ENCODE measurements around the gene MAN1C1. TPM values are rescaled to one million over a fixed set of nuclear protein-coding genes. Genes with fewer than 3 reads are reported as not detected.

Gene MAN1C1
- total RNA-seq, 1 experiment from 2014 or later, result 9.3 TPM

DNA sequence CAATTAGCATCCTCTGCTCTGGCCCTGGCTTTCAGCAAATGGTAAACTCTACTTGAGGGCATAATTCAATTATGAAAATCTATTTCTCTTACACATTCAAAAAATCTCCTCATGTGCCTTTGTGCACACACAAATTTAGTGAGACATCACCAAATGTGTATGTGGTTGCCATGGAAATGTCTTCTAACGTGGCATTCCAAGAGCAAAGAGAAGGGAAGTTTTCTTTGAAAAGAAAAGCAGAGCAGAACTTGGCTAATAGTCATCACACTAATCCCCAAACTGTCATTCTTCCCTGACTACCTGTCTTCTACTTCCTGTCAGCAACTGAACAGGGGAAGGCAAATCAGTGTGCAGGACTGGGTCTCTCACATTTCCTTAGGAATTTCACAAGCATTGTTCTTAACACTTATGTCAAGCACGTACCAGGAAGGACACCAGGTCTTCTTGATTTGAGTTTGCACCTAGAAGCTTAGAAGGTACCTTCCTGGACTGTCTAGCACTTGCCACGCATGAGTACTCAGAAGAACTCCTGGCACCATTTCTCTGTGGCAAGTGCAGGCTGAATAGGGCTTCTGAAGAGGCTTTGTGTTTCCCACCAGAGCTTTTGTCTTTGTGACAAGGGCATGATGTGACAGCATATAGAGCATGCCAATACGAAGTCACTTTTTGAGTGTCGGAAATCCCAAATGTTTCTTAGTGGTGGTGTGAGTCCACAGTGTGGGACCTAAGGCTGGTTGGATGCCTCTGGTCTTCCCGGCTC, 32.3 kb downstream of the MAN1C1 start:
- H3K4me1 Mint-ChIP-seq, result peaks cover 0 to 7% of the 10 kb centered on the region in 2 experiments; a peak in 2 of 4 replicates
- Histone ChIP-seq H3K79me2 (ENCODE audit: insufficient read depth, low read length) (no peaks in the 10 kb centered on the region), H3K18ac (ENCODE audit: insufficient read length, low read depth, low read length) (no peak overlapping the region), H4K20me1 (ENCODE audit: control insufficient read depth, insufficient read depth, insufficient read length) (no peaks in the 10 kb centered on the region), H4K91ac (ENCODE audit: insufficient read length, low read depth, low read length) (no peak overlapping the region), H2BK20ac (ENCODE audit: low read depth, low read length, poor library complexity, severe bottlenecking) (no peak overlapping the region), H3K79me1 (ENCODE audit: insufficient read depth, low read depth, low read length, poor library complexity, severe bottlenecking) (no peaks in the 10 kb centered on the region), H3K9me3 (ENCODE audit: control insufficient read depth, low read depth, low read length) (no peaks in the 10 kb centered on the region), H3K23me2 (ENCODE audit: insufficient read length, low read depth, low read length, poor library complexity, severe bottlenecking) (no peaks in the 10 kb centered on the region), H3K27me3 (ENCODE audit: insufficient read depth, low read length) (no peaks in the 10 kb centered on the region), H2AFZ (ENCODE audit: low read length) (no peak overlapping the region), H3K56ac (ENCODE audit: insufficient read length, low read depth, low read length) (no peak overlapping the region), H3K14ac (ENCODE audit: insufficient read depth, low read length) (no peak overlapping the region), H3K4me2 (ENCODE audit: insufficient read depth, insufficient read length, low read length) (no peak overlapping the region), H2BK5ac (ENCODE audit: insufficient read length, low read length) (no peak overlapping the region), H2BK12ac (ENCODE audit: insufficient read length, low read depth, low read length) (no peak overlapping the region), H2AK5ac (ENCODE audit: insufficient read length, low read length) (no peak overlapping the region), H3K27ac (ENCODE audit: insufficient read length, low read depth, low read length) (no peak overlapping the region), H3K9ac (ENCODE audit: extremely low read depth, insufficient read length, low read length) (no peak overlapping the region), H3T11ph (ENCODE audit: low read length) (no peak overlapping the region), H2BK120ac (ENCODE audit: low read depth, low read length, poor library complexity, severe bottlenecking) (no peak overlapping the region), H3K23ac (ENCODE audit: insufficient read length, low read depth, low read length) (no peak overlapping the region), H3K4ac (ENCODE audit: low read depth, low read length) (no peak overlapping the region), H4K5ac (ENCODE audit: insufficient read length, low read depth, low read length) (no peak overlapping the region), H3K4me1 (ENCODE audit: insufficient read depth, low read length) (no peaks in the 10 kb centered on the region), H2BK15ac (ENCODE audit: low read depth, low read length) (no peak overlapping the region), H4K8ac (replicated peaks; ENCODE audit: insufficient read length, low read depth, low read length) (no peak overlapping the region)
- no peaks in the 10 kb centered on the region for H3K27me3 Mint-ChIP-seq (ENCODE audit: low read depth)
- no peaks in the 10 kb centered on the region for H3K9me3 Mint-ChIP-seq
- DNase-seq, result no peak
- no CpG with 5 or more reads among the region's 6 CpGs for WGBS (ENCODE audit: extremely low coverage, insufficient read length, low lambda C conversion rate)
- TF ChIP-seq, protein P1, sequence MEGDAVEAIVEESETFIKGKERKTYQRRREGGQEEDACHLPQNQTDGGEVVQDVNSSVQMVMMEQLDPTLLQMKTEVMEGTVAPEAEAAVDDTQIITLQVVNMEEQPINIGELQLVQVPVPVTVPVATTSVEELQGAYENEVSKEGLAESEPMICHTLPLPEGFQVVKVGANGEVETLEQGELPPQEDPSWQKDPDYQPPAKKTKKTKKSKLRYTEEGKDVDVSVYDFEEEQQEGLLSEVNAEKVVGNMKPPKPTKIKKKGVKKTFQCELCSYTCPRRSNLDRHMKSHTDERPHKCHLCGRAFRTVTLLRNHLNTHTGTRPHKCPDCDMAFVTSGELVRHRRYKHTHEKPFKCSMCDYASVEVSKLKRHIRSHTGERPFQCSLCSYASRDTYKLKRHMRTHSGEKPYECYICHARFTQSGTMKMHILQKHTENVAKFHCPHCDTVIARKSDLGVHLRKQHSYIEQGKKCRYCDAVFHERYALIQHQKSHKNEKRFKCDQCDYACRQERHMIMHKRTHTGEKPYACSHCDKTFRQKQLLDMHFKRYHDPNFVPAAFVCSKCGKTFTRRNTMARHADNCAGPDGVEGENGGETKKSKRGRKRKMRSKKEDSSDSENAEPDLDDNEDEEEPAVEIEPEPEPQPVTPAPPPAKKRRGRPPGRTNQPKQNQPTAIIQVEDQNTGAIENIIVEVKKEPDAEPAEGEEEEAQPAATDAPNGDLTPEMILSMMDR (conservative IDR thresholded peaks at IDR 0.05), result no peak
- H3K4me3 Mint-ChIP-seq, result no peak overlapping the region
- H3K27ac Mint-ChIP-seq, result 0 out of 7 replicates have a peak overlapping the region, but pooled peaks of 1 of the 3 experiments have one; percentile 18
- no peaks in the 10 kb centered on the region for H3K36me3 Mint-ChIP-seq (ENCODE audit: insufficient read depth in 1 of 3, low read depth in 3 of 3)
